ENCODE measurements around the gene TMEM178A. TPM values are rescaled to one million over a fixed set of nuclear protein-coding genes. Genes with fewer than 3 reads are reported as not detected.

The TMEM178A gene
- total and polyA plus RNA-seq, 2 of the 8 experiments (the other 6 are each of a cell fraction or from before 2014, with no cell fraction given), result 11.2 to 14.9 TPM

GRCh38 chr2:39632876-39633275, 32.8 kb upstream of the TMEM178A start:
- Histone ChIP-seq H2AFZ (ENCODE audit: low read length) (no peak overlapping the region), H3K79me1 (ENCODE audit: low read depth, low read length) (no peaks in the 10 kb centered on the region), H3K27ac (ENCODE audit: low read depth, low read length) (no peak overlapping the region), H2BK15ac (ENCODE audit: low read length) (no peak overlapping the region), H4K8ac (ENCODE audit: extremely low read depth, insufficient read depth, low read length) (no peak overlapping the region), H3K23ac (ENCODE audit: insufficient read length) (no peak overlapping the region), H3K4me3 (ENCODE audit: extremely low read depth in 1 of 4, insufficient read depth in 2 of 4, low read depth in 3 of 4, low read length in 4 of 4) (no peak overlapping the region), H3K4me2 (ENCODE audit: insufficient read depth in 1 of 2, low read depth in 2 of 2, low read length in 2 of 2) (no peak overlapping the region), H3K27me3 (replicated peaks in 1 of 4; ENCODE audit: control insufficient read depth in 3 of 4, extremely low read depth in 1 of 4, insufficient read depth in 3 of 4, low read length in 3 of 4) (peaks cover 0 to 2% (median 0%) of the 10 kb centered on the region in 4 experiments; a peak in 1 of 7 replicates), H3K14ac (ENCODE audit: insufficient read length) (no peak overlapping the region), H2BK120ac (replicated peaks; ENCODE audit: low read depth, low read length) (no peak overlapping the region), H3K79me2 (ENCODE audit: control insufficient read depth in 1 of 2, insufficient read depth in 2 of 2, low read length in 2 of 2) (no peaks in the 10 kb centered on the region), H4K20me1 (replicated peaks in 1 of 2; ENCODE audit: control insufficient read depth in 1 of 2, insufficient read depth in 2 of 2, low read length in 2 of 2) (no peaks in the 10 kb centered on the region), H3K56ac (replicated peaks; ENCODE audit: insufficient read length, low read depth, low read length) (no peak overlapping the region), H3K9me3 (ENCODE audit: insufficient read depth in 2 of 2, low read depth in 1 of 2, low read length in 1 of 2) (peaks cover 4 to 13% of the 10 kb centered on the region in 2 experiments; a peak in 2 of 4 replicates), H3K4ac (replicated peaks; ENCODE audit: insufficient read length, low read depth, low read length) (no peak overlapping the region), H2BK20ac (ENCODE audit: low read length) (no peak overlapping the region), H3K9ac (replicated peaks in 1 of 4; ENCODE audit: extremely low read depth in 1 of 4, low read depth in 3 of 4, low read length in 3 of 4) (no peak overlapping the region), H4K5ac (ENCODE audit: insufficient read length, low read depth, low read length) (no peak overlapping the region), H3K4me1 (replicated peaks in 1 of 4; ENCODE audit: control insufficient read depth in 3 of 4, insufficient read depth in 4 of 4, low read length in 3 of 4) (no peaks in the 10 kb centered on the region), H2AK5ac (ENCODE audit: low read depth, low read length) (no peak overlapping the region), H2BK12ac (ENCODE audit: low read depth, low read length) (no peak overlapping the region), H2BK5ac (ENCODE audit: low read depth, low read length) (no peak overlapping the region), H3K18ac (ENCODE audit: extremely low read depth, low read length) (no peak overlapping the region), H3K23me2 (ENCODE audit: low read depth, low read length) (no peaks in the 10 kb centered on the region), H4K91ac (replicated peaks; ENCODE audit: insufficient read length, low read length) (no peak overlapping the region), H3K36me3 (ENCODE audit: control insufficient read depth in 2 of 4, insufficient read depth in 4 of 4, low read length in 3 of 4) (no peaks in the 10 kb centered on the region)
- ChIA-PET CTCF (ENCODE audit: partially characterized antibody) (no interaction called here), POLR2A (ENCODE audit: partially characterized antibody) (no interaction called here)
- 95% methylated on average over 4 of the region's 4 CpGs; no CpG with 5 or more reads in 1 of the 2 experiments for WGBS, 2 experiments (ENCODE audit: extremely low coverage in 1 of 2, insufficient coverage in 1 of 2, insufficient read length in 1 of 2, insufficient replicate concordance in 2 of 2, low coverage in 1 of 2, low lambda C conversion rate in 2 of 2, missing lambda C conversion rate in 1 of 2)
- no peak for FAIRE-seq
- DNase-seq (ENCODE audit: low read depth in 1 of 2, low spot score in 2 of 2), result no peak
- no peak for TF ChIP-seq SP4 (IDR thresholded peaks at IDR 0.05; ENCODE audit: low read length)
- TF ChIP-seq ATF3 (IDR thresholded peaks at IDR 0.05; ENCODE audit: insufficient read depth, low read depth, low read length), result no peak

Data from H1 (cell line).